Karpas-422 (cell line): ENCODE data around the gene ACTN1. TPM values are rescaled to one million over a fixed set of nuclear protein-coding genes. Genes with fewer than 3 reads are reported as not detected.
"Not testable (repeated sequence)": the region's sequence is repeated elsewhere in the genome, so short reads cannot be mapped to it uniquely, and the experiment has no call there.

Experiments used
- DNase-seq: peaks from one replicate; pipeline ENCODE4 v3.0.0-alpha.2; 2015
- H2AFZ ChIP-seq: fragments of 200-600 bp; sonication (generic); 2 replicates; pipeline ENCODE4 v1.6.1; 2014; ENCODE audit warnings: antibody characterized with exemption, low read length, mixed read lengths
- H3K27ac ChIP-seq: fragments of 200-600 bp; sonication (generic); 2 replicates; pipeline ENCODE4 v1.5.1; 2014; ENCODE audit warnings: mild to moderate bottlenecking, low read length, moderate library complexity
- H3K27me3 ChIP-seq: fragments of 200-600 bp; sonication (generic); 2 replicates; pipeline ENCODE4 v1.6.1; 2014; ENCODE audit warnings: low read length, mixed read lengths
- H3K36me3 ChIP-seq: fragments of 200-600 bp; sonication (generic); 2 replicates; pipeline ENCODE4 v1.6.1; 2014; ENCODE audit warnings: low read length, mixed read lengths; ENCODE audit not compliant: insufficient read depth
- H3K4me1 ChIP-seq: fragments of 200-600 bp; sonication (generic); 2 replicates; pipeline ENCODE4 v1.6.1; 2014; ENCODE audit warnings: mild to moderate bottlenecking, low read length, mixed read lengths
- H3K4me2 ChIP-seq: fragments of 200-600 bp; sonication (generic); 2 replicates; pipeline ENCODE4 v1.6.1; 2014; ENCODE audit warnings: low read length, low read depth, mild to moderate bottlenecking; ENCODE audit not compliant: poor library complexity, severe bottlenecking
- H3K4me3 ChIP-seq: fragments of 200-600 bp; sonication (generic); 2 replicates; pipeline ENCODE4 v1.5.1; 2014; ENCODE audit warnings: mild to moderate bottlenecking, antibody characterized with exemption, low read length, mixed read lengths
- H3K79me2 ChIP-seq: fragments of 200-600 bp; sonication (generic); 2 replicates; pipeline ENCODE4 v1.6.1; 2014; ENCODE audit warnings: mild to moderate bottlenecking, low read length, mixed read lengths
- H3K9ac ChIP-seq: fragments of 200-600 bp; sonication (generic); 2 replicates; pipeline ENCODE4 v1.6.0; 2014; ENCODE audit warnings: low read length
- H3K9me2 ChIP-seq: fragments of 200-600 bp; sonication (generic), shearing (Covaris generic); replicated peaks from 2 replicates; pipeline ENCODE4 v1.6.0; 2014; ENCODE audit warnings: mild to moderate bottlenecking, low read length, moderate library complexity; ENCODE audit not compliant: insufficient read depth
- H3K9me3 ChIP-seq: fragments of 300-700, 200-600 bp; sonication (generic); 2 replicates; pipeline ENCODE4 v1.6.1; 2014; ENCODE audit warnings: low read length, mixed read lengths
- H4K20me1 ChIP-seq: fragments of 200-600 bp; sonication (generic); 2 replicates; pipeline ENCODE4 v1.6.1; 2014; ENCODE audit warnings: mild to moderate bottlenecking, antibody characterized with exemption, low read length, low read depth; ENCODE audit not compliant: insufficient read depth
- total RNA-seq: library from RNA; depleted of rRNA; stranded (reverse); fragments of >200 nt; shearing (Covaris generic); gene quantifications from 2 replicates; pipeline ENCODE4 v1.2.3, GENCODE V29; 2014; ENCODE audit warnings: low replicate concordance

The ACTN1 gene
- total RNA-seq, 1 experiment from 2014 or later, result not detected

GRCh38 chr14:68860771-68861170, 118.3 kb downstream of the ACTN1 start:
- H3K4me3 ChIP-seq, result no peak overlapping the region
- no peak overlapping the region for H3K27ac ChIP-seq
- H3K9me3 ChIP-seq, result peaks cover 5% of the 10 kb centered on the region; the same call in 1 of the 2 replicates
- H3K4me2 ChIP-seq, result no peak overlapping the region
- H3K79me2 ChIP-seq, result no peaks in the 10 kb centered on the region
- DNase-seq, result no peak
- no peak overlapping the region for H2AFZ ChIP-seq
- no peaks in the 10 kb centered on the region for H3K9me2 ChIP-seq
- H3K4me1 ChIP-seq, result no peaks in the 10 kb centered on the region
- H3K27me3 ChIP-seq, result no peaks in the 10 kb centered on the region
- no peaks in the 10 kb centered on the region for H4K20me1 ChIP-seq
- no peaks in the 10 kb centered on the region for H3K36me3 ChIP-seq
- H3K9ac ChIP-seq, result no peak overlapping the region

GRCh38 chr14:68857516-68858070, 121.5 kb downstream of the ACTN1 start:
- Histone ChIP-seq H3K9me3 (no peaks in the 10 kb centered on the region), H3K36me3 (no peaks in the 10 kb centered on the region), H3K4me3 (no peak overlapping the region), H3K4me1 (no peaks in the 10 kb centered on the region), H3K4me2 (no peak overlapping the region), H3K9me2 (no peaks in the 10 kb centered on the region), H2AFZ (no peak overlapping the region), H3K27me3 (no peaks in the 10 kb centered on the region), H3K9ac (no peak overlapping the region), H3K79me2 (no peaks in the 10 kb centered on the region), H4K20me1 (no peaks in the 10 kb centered on the region), H3K27ac (no peak overlapping the region)
- no peak for DNase-seq

- DNase-seq, result no peak
- Histone ChIP-seq H3K27ac (no peak overlapping the region), H3K9ac (no peak overlapping the region), H3K9me2 (no peaks in the 10 kb centered on the region), H3K36me3 (no peaks in the 10 kb centered on the region), H4K20me1 (no peaks in the 10 kb centered on the region), H3K4me1 (no peaks in the 10 kb centered on the region), H3K27me3 (no peaks in the 10 kb centered on the region), H3K79me2 (no peaks in the 10 kb centered on the region), H3K4me3 (no peak overlapping the region), H2AFZ (no peak overlapping the region), H3K4me2 (no peak overlapping the region), H3K9me3 (no peaks in the 10 kb centered on the region)
Measured at GRCh38 chr14:68856572-68856971, 122.5 kb downstream of the ACTN1 start.

- H3K9me2 ChIP-seq, result no peaks in the 10 kb centered on the region
- H3K9ac ChIP-seq, result no peak overlapping the region
- H3K4me2 ChIP-seq, result no peak overlapping the region
- no peaks in the 10 kb centered on the region for H3K79me2 ChIP-seq
- H3K36me3 ChIP-seq, result no peaks in the 10 kb centered on the region
- H3K4me3 ChIP-seq, result no peak overlapping the region
- H3K27me3 ChIP-seq, result no peaks in the 10 kb centered on the region
- H2AFZ ChIP-seq, result no peak overlapping the region
- H3K9me3 ChIP-seq, result no peaks in the 10 kb centered on the region
- H3K27ac ChIP-seq, result no peak overlapping the region
- H4K20me1 ChIP-seq, result no peaks in the 10 kb centered on the region
- no peak for DNase-seq
- no peaks in the 10 kb centered on the region for H3K4me1 ChIP-seq
Measured at GRCh38 chr14:68854421-68854820, 124.7 kb downstream of the ACTN1 start.

- Histone ChIP-seq H3K36me3 (no peaks in the 10 kb centered on the region), H2AFZ (no peak overlapping the region), H3K4me2 (no peak overlapping the region), H4K20me1 (no peaks in the 10 kb centered on the region), H3K9me3 (no peaks in the 10 kb centered on the region), H3K79me2 (no peaks in the 10 kb centered on the region), H3K9me2 (no peaks in the 10 kb centered on the region), H3K27me3 (no peaks in the 10 kb centered on the region), H3K27ac (no peak overlapping the region), H3K9ac (no peak overlapping the region), H3K4me3 (no peak overlapping the region), H3K4me1 (no peaks in the 10 kb centered on the region)
- no peak for DNase-seq
Measured at GRCh38 chr14:68853749-68854148, 125.4 kb downstream of the ACTN1 start.

- not testable (repeated sequence) for H2AFZ ChIP-seq, H3K4me1 ChIP-seq, DNase-seq, H3K4me2 ChIP-seq, H3K27ac ChIP-seq, H3K79me2 ChIP-seq, H3K9me3 ChIP-seq, H3K27me3 ChIP-seq, H3K9me2 ChIP-seq, H4K20me1 ChIP-seq, H3K9ac ChIP-seq, H3K36me3 ChIP-seq, H3K4me3 ChIP-seq
Measured at GRCh38 chr14:68852493-68852892, 126.6 kb downstream of the ACTN1 start.

- no peak overlapping the region for H3K27ac ChIP-seq
- no peak overlapping the region for H3K9ac ChIP-seq
- H3K4me3 ChIP-seq, result no peak overlapping the region
- no peaks in the 10 kb centered on the region for H4K20me1 ChIP-seq
- DNase-seq, result no peak
- no peaks in the 10 kb centered on the region for H3K79me2 ChIP-seq
- no peak overlapping the region for H2AFZ ChIP-seq
- no peaks in the 10 kb centered on the region for H3K9me2 ChIP-seq
- H3K9me3 ChIP-seq, result no peaks in the 10 kb centered on the region
- no peak overlapping the region for H3K4me2 ChIP-seq
- no peaks in the 10 kb centered on the region for H3K36me3 ChIP-seq
- H3K27me3 ChIP-seq, result no peaks in the 10 kb centered on the region
- no peaks in the 10 kb centered on the region for H3K4me1 ChIP-seq
Measured at GRCh38 chr14:68851078-68851477, 128.0 kb downstream of the ACTN1 start.

- H3K79me2 ChIP-seq, result no peaks in the 10 kb centered on the region
- no peak overlapping the region for H3K4me3 ChIP-seq
- H3K9me3 ChIP-seq, result no peaks in the 10 kb centered on the region
- no peak overlapping the region for H2AFZ ChIP-seq
- no peak overlapping the region for H3K9ac ChIP-seq
- no peak overlapping the region for H3K4me2 ChIP-seq
- no peaks in the 10 kb centered on the region for H3K27me3 ChIP-seq
- no peaks in the 10 kb centered on the region for H3K36me3 ChIP-seq
- H3K27ac ChIP-seq, result no peak overlapping the region
- no peaks in the 10 kb centered on the region for H3K4me1 ChIP-seq
- no peak for DNase-seq
- no peaks in the 10 kb centered on the region for H3K9me2 ChIP-seq
- no peaks in the 10 kb centered on the region for H4K20me1 ChIP-seq
Measured at GRCh38 chr14:68849416-68849815, 129.7 kb downstream of the ACTN1 start.

- H4K20me1 ChIP-seq, result no peaks in the 10 kb centered on the region
- no peaks in the 10 kb centered on the region for H3K9me2 ChIP-seq
- H2AFZ ChIP-seq, result no peak overlapping the region
- H3K36me3 ChIP-seq, result no peaks in the 10 kb centered on the region
- no peaks in the 10 kb centered on the region for H3K4me1 ChIP-seq
- DNase-seq, result no peak
- H3K79me2 ChIP-seq, result no peaks in the 10 kb centered on the region
- H3K27me3 ChIP-seq, result no peaks in the 10 kb centered on the region
- H3K27ac ChIP-seq, result no peak overlapping the region
- H3K4me2 ChIP-seq, result no peak overlapping the region
- no peaks in the 10 kb centered on the region for H3K9me3 ChIP-seq
- no peak overlapping the region for H3K4me3 ChIP-seq
- H3K9ac ChIP-seq, result no peak overlapping the region
Measured at GRCh38 chr14:68848253-68848652, 130.8 kb downstream of the ACTN1 start.
